ENCODE data around the gene ARMC8. TPM values are rescaled to one million over a fixed set of nuclear protein-coding genes. Genes with fewer than 3 reads are reported as not detected.

Gene ARMC8
- polyA plus RNA-seq, 2 of the 4 experiments (the other 2 are of a cell fraction) = 25.6 to 45.7 TPM

GRCh38 chr3:138173769-138174420 is 13.2 kb upstream of the ARMC8 start:
- peak overlapping the region; percentile 60 for H3K4me3 ChIP-seq
- ATAC-seq (peak; percentile 42 to 45; a peak in 4 of 6 replicates), DNase-seq (ENCODE audit: low read depth in 1 of 2, low spot score in 1 of 2) (no peak), FAIRE-seq (no peak)
- no peak for TF ChIP-seq PHF8 (IDR thresholded peaks at IDR 0.05; ENCODE audit: borderline replicate concordance, low read depth)
- no peak for TF ChIP-seq CBX2 (IDR thresholded peaks at IDR 0.05; ENCODE audit: borderline replicate concordance, low read depth)
- TF ChIP-seq POLR2AphosphoS2 (conservative IDR thresholded peaks at IDR 0.05; ENCODE audit: low read length) = no peak
- no peak for TF ChIP-seq POLR2A (IDR thresholded peaks at IDR 0.05; ENCODE audit: low read length)
- TF ChIP-seq RAD21 (conservative IDR thresholded peaks at IDR 0.05 in 1 of 2, IDR thresholded peaks at IDR 0.05 in 1 of 2) = no peak
- TF ChIP-seq RFX5 (IDR thresholded peaks at IDR 0.05) = no peak
- no peak for TF ChIP-seq CBX8 (IDR thresholded peaks at IDR 0.05)
- TF ChIP-seq CHD4 (IDR thresholded peaks at IDR 0.05; ENCODE audit: borderline replicate concordance) = no peak
- no peak for TF ChIP-seq SMC3 (IDR thresholded peaks at IDR 0.05)
- TF ChIP-seq HEYL (CRISPR knock-in tag; IDR thresholded peaks at IDR 0.05) = no peak
- TF ChIP-seq, protein P1, sequence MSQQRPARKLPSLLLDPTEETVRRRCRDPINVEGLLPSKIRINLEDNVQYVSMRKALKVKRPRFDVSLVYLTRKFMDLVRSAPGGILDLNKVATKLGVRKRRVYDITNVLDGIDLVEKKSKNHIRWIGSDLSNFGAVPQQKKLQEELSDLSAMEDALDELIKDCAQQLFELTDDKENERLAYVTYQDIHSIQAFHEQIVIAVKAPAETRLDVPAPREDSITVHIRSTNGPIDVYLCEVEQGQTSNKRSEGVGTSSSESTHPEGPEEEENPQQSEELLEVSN (IDR thresholded peaks at IDR 0.05; ENCODE audit: borderline replicate concordance, low read depth) = no peak
- no peak for TF ChIP-seq BHLHE40 (IDR thresholded peaks at IDR 0.05; ENCODE audit: low read depth, low read length)
- TF ChIP-seq MYC (IDR thresholded peaks at IDR 0.05; ENCODE audit: borderline replicate concordance, low read length) = no peak
- TF ChIP-seq MAZ (IDR thresholded peaks at IDR 0.05; ENCODE audit: borderline replicate concordance, low read depth, low read length) = no peak
- TF ChIP-seq, protein P2, sequence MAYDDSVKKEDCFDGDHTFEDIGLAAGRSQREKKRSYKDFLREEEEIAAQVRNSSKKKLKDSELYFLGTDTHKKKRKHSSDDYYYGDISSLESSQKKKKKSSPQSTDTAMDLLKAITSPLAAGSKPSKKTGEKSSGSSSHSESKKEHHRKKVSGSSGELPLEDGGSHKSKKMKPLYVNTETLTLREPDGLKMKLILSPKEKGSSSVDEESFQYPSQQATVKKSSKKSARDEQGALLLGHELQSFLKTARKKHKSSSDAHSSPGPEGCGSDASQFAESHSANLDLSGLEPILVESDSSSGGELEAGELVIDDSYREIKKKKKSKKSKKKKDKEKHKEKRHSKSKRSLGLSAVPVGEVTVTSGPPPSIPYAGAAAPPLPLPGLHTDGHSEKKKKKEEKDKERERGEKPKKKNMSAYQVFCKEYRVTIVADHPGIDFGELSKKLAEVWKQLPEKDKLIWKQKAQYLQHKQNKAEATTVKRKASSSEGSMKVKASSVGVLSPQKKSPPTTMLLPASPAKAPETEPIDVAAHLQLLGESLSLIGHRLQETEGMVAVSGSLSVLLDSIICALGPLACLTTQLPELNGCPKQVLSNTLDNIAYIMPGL (CRISPR knock-in tag; IDR thresholded peaks at IDR 0.05; ENCODE audit: borderline replicate concordance) = no peak
- H3K9me3 ChIP-seq = no peaks in the 10 kb centered on the region
- ChIA-PET POLR2A (interaction anchor here (0.7 to 1.9 kb wide), 5 partner anchors 9 to 58 kb away, joined by 3 to 6 read pairs (median 4); partner anchors contain the start of genes ARMC8 and DZIP1L), CTCF (interaction anchor here (0.6 kb wide), 1 partner anchor 177 kb away, joined by 4 read pairs; no protein-coding TSS in a partner anchor)
- WGBS (ENCODE audit: missing lambda C conversion rate) = 34% methylated on average over 13 of the region's 13 CpGs
- H3K27ac ChIP-seq = peak overlapping the region; percentile 83 to 97
- H3K4me1 ChIP-seq = peaks cover 6% of the 10 kb centered on the region; the same call in 1 of the 3 replicates
- peak overlapping the region; percentile 89 for H3K4me2 ChIP-seq

GRCh38 chr3:138174421-138175131 is 12.5 kb upstream of the ARMC8 start, which contains the start of gene DBR1:
TSS of gene DBR1 (minus strand) at chr3:138174921. CDS start at chr3:138174795, 126 bp downstream.
- CTCF ChIA-PET = interaction anchor here (0.6 kb wide), 1 partner anchor 176 kb away, joined by 4 read pairs; no protein-coding TSS in a partner anchor
- FAIRE-seq = no peak

More at GRCh38 chr3:138174421-138175131, 12.5 kb upstream of the ARMC8 start, which contains the start of gene DBR1:
- Histone ChIP-seq H3K9me3 (no peaks in the 10 kb centered on the region), H3K4me1 (peaks cover 6% of the 10 kb centered on the region; the same call in 1 of the 3 replicates), H3K4me2 (peak within 1 kb of the TSS; percentile 89), H3K4me3 (peak within 1 kb of the TSS; percentile 60), H3K27ac (peak within 1 kb of the TSS; percentile 83 to 97)
- ATAC-seq (peak; percentile 98), DNase-seq (ENCODE audit: low read depth in 1 of 2, low spot score in 1 of 2) (peak; percentile 73 to 82)
- TF ChIP-seq NR3C1 (IDR thresholded peaks at IDR 0.05) (no peak), JUN (IDR thresholded peaks at IDR 0.05) (peak in 1 of 2 experiments; percentile 78; a peak in 3 of 5 replicates), HDAC2 (IDR thresholded peaks at IDR 0.05) (no peak), ZNF302 (CRISPR knock-in tag; IDR thresholded peaks at IDR 0.05) (no peak), PHF8 (IDR thresholded peaks at IDR 0.05; ENCODE audit: borderline replicate concordance, low read depth) (peak; percentile 70; the same call in 1 of the 2 replicates), CHD2 (IDR thresholded peaks at IDR 0.05; ENCODE audit: low read length, partially characterized antibody) (peak; percentile 96), POLR2A (IDR thresholded peaks at IDR 0.05; ENCODE audit: low read length) (peak; percentile 90), MAX (IDR thresholded peaks at IDR 0.05) (peak; percentile 75)
- TF ChIP-seq, protein P3, sequence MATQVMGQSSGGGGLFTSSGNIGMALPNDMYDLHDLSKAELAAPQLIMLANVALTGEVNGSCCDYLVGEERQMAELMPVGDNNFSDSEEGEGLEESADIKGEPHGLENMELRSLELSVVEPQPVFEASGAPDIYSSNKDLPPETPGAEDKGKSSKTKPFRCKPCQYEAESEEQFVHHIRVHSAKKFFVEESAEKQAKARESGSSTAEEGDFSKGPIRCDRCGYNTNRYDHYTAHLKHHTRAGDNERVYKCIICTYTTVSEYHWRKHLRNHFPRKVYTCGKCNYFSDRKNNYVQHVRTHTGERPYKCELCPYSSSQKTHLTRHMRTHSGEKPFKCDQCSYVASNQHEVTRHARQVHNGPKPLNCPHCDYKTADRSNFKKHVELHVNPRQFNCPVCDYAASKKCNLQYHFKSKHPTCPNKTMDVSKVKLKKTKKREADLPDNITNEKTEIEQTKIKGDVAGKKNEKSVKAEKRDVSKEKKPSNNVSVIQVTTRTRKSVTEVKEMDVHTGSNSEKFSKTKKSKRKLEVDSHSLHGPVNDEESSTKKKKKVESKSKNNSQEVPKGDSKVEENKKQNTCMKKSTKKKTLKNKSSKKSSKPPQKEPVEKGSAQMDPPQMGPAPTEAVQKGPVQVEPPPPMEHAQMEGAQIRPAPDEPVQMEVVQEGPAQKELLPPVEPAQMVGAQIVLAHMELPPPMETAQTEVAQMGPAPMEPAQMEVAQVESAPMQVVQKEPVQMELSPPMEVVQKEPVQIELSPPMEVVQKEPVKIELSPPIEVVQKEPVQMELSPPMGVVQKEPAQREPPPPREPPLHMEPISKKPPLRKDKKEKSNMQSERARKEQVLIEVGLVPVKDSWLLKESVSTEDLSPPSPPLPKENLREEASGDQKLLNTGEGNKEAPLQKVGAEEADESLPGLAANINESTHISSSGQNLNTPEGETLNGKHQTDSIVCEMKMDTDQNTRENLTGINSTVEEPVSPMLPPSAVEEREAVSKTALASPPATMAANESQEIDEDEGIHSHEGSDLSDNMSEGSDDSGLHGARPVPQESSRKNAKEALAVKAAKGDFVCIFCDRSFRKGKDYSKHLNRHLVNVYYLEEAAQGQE (IDR thresholded peaks at IDR 0.05) = peak; percentile 99
- TF ChIP-seq, protein P4, sequence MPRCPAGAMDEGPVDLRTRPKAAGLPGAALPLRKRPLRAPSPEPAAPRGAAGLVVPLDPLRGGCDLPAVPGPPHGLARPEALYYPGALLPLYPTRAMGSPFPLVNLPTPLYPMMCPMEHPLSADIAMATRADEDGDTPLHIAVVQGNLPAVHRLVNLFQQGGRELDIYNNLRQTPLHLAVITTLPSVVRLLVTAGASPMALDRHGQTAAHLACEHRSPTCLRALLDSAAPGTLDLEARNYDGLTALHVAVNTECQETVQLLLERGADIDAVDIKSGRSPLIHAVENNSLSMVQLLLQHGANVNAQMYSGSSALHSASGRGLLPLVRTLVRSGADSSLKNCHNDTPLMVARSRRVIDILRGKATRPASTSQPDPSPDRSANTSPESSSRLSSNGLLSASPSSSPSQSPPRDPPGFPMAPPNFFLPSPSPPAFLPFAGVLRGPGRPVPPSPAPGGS (IDR thresholded peaks at IDR 0.05) = 0 out of 3 replicates have a peak, but pooled peaks have one; percentile 37
- POLR2A ChIA-PET = interaction anchor here (0.7 to 1.9 kb wide), 4 partner anchors 12 to 113 kb away, joined by 3 to 6 read pairs (median 4); partner anchors contain the start of genes ARMC8 and DZIP1L
- WGBS (ENCODE audit: missing lambda C conversion rate) = 0% methylated on average over 13 of the region's 38 CpGs
